Measurements from ENCODE around the gene MBNL2.

DNA sequence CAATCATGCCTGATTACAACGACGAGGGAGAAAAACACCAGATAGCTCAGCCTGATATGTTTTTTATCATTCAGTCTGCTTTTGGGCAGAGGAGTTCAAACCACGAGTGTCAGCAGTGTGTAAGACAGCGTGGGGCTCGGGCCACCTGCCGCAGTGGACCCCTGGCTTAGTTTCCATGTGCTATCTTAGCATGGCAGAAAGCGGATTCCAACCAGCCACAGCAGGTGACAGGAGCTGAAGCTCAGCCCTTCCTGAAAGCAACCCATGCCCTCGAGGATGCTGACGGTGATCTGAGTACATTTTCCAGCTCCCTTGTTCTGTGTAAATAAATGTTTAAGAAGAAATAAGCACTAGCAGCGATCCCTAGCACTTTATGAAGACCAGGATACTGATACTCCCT, 32.2 kb upstream of the MBNL2 start:
- TF ChIP-seq, protein P1, sequence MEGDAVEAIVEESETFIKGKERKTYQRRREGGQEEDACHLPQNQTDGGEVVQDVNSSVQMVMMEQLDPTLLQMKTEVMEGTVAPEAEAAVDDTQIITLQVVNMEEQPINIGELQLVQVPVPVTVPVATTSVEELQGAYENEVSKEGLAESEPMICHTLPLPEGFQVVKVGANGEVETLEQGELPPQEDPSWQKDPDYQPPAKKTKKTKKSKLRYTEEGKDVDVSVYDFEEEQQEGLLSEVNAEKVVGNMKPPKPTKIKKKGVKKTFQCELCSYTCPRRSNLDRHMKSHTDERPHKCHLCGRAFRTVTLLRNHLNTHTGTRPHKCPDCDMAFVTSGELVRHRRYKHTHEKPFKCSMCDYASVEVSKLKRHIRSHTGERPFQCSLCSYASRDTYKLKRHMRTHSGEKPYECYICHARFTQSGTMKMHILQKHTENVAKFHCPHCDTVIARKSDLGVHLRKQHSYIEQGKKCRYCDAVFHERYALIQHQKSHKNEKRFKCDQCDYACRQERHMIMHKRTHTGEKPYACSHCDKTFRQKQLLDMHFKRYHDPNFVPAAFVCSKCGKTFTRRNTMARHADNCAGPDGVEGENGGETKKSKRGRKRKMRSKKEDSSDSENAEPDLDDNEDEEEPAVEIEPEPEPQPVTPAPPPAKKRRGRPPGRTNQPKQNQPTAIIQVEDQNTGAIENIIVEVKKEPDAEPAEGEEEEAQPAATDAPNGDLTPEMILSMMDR (IDR thresholded peaks at IDR 0.05; ENCODE audit: insufficient read depth, low read length) = no peak
- TF ChIP-seq POLR2AphosphoS5 (IDR thresholded peaks at IDR 0.05; ENCODE audit: low read depth) (no peak), GABPA (IDR thresholded peaks at IDR 0.05; ENCODE audit: low read depth) (no peak)

All from HL-60 (cell line).